Activated T-helper 1 cell treated with anti-CD3 and anti-CD28 coated beads, Interleukin-12 subunit alpha, Interleukin-12 subunit beta, Interleukin-2, Interleukin-4 antibody, amounts not matched to agents 30 ng/mL and 10 ng/mL and 1 ng/mL, durations not matched to agents 14 hours and 24 hours and 36 hours (primary cell): ENCODE measurements around the gene ASCC3. TPM values are rescaled to one million over a fixed set of nuclear protein-coding genes. Genes with fewer than 3 reads are reported as not detected.

Source experiments
- DNase-seq: peaks from one replicate; pipeline ENCODE4 v3.0.0; 2021; ENCODE audit warnings: low spot score
- H3K27ac Mint-ChIP-seq: one replicate; pipeline ENCODE4 v1.8.0; 2021; ENCODE audit warnings: mild to moderate bottlenecking, mixed read lengths
- H3K27me3 Mint-ChIP-seq: one replicate; pipeline ENCODE4 v1.8.0; 2022; ENCODE audit warnings: mild to moderate bottlenecking, moderate library complexity, mixed read lengths; ENCODE audit not compliant: insufficient read depth
- H3K36me3 Mint-ChIP-seq: one replicate; pipeline ENCODE4 v1.8.0; 2021; ENCODE audit warnings: low read depth, mixed read lengths
- H3K4me1 Mint-ChIP-seq: one replicate; pipeline ENCODE4 v1.8.0; 2021; ENCODE audit warnings: low read depth, mixed read lengths
- H3K4me3 Mint-ChIP-seq: one replicate; pipeline ENCODE4 v1.8.0; 2021; ENCODE audit warnings: mild to moderate bottlenecking, moderate library complexity, mixed read lengths
- H3K9me3 Mint-ChIP-seq: one replicate; pipeline ENCODE4 v1.8.0; 2021; ENCODE audit warnings: mixed read lengths
- intact Hi-C: fragments of 100-400 bp; cut with micrococcal nuclease; formaldehyde crosslinking; loops from one replicate; pipeline ENCODE4 v1.15.1; 2024
- total RNA-seq: library from RNA; stranded (reverse); gene quantifications from 2 replicates; pipeline ENCODE4 v1.2.3, GENCODE V29; 2022

ASCC3 gene
- total RNA-seq, 1 donor from 2014 or later, result 70.1 TPM

GRCh38 chr6:100475554-100476320 lies 405.4 kb downstream of the ASCC3 start:
- Mint-ChIP-seq H3K36me3 (no peaks in the 10 kb centered on the region), H3K9me3 (no peaks in the 10 kb centered on the region), H3K27ac (no peak overlapping the region), H3K4me1 (peaks cover 16% of the 10 kb centered on the region), H3K27me3 (peaks cover 21% of the 10 kb centered on the region), H3K4me3 (no peak overlapping the region)
- intact Hi-C loops, result loop anchor here (10.0 kb wide), 2 partner anchors 241 to 409 kb away; partner anchors contain the start of gene ASCC3
- no peak for DNase-seq

GRCh38 chr6:100473182-100473581 lies 407.9 kb downstream of the ASCC3 start:
- no peak for DNase-seq
- Mint-ChIP-seq H3K4me1 (peaks cover 16% of the 10 kb centered on the region), H3K4me3 (no peak overlapping the region), H3K9me3 (peaks cover 4% of the 10 kb centered on the region), H3K27ac (no peak overlapping the region), H3K36me3 (no peaks in the 10 kb centered on the region), H3K27me3 (peaks cover 38% of the 10 kb centered on the region)
- intact Hi-C loops, result loop anchor here (1.0 to 10.0 kb wide), 4 partner anchors 11 to 412 kb away; partner anchors contain the start of gene ASCC3

- no peak overlapping the region for H3K4me3 Mint-ChIP-seq
- H3K9me3 Mint-ChIP-seq, result peaks cover 7% of the 10 kb centered on the region
- peaks cover 16% of the 10 kb centered on the region for H3K4me1 Mint-ChIP-seq
- peaks cover 43% of the 10 kb centered on the region for H3K27me3 Mint-ChIP-seq
- intact Hi-C loops, result loop anchor here (1.0 to 10.0 kb wide), 4 partner anchors 10 to 412 kb away; partner anchors contain the start of gene ASCC3
- peak; percentile 41 for DNase-seq
- no peak overlapping the region for H3K27ac Mint-ChIP-seq
- no peaks in the 10 kb centered on the region for H3K36me3 Mint-ChIP-seq
Observed at GRCh38 chr6:100472674-100473073, 408.5 kb downstream of the ASCC3 start.

GRCh38 chr6:100470422-100471120 lies 410.6 kb downstream of the ASCC3 start:
- no peak for DNase-seq
- intact Hi-C loops, result loop anchor here (5.0 to 10.0 kb wide), 3 partner anchors 236 to 414 kb away; partner anchors contain the start of gene ASCC3
- Mint-ChIP-seq H3K4me3 (no peak overlapping the region), H3K36me3 (no peaks in the 10 kb centered on the region), H3K27ac (no peak overlapping the region), H3K4me1 (peaks cover 16% of the 10 kb centered on the region), H3K9me3 (peaks cover 19% of the 10 kb centered on the region), H3K27me3 (peaks cover 56% of the 10 kb centered on the region)

GRCh38 chr6:100469101-100469859 lies 411.8 kb downstream of the ASCC3 start:
- H3K4me1 Mint-ChIP-seq, result peaks cover 16% of the 10 kb centered on the region

GRCh38 chr6:100468016-100468622 lies 413.0 kb downstream of the ASCC3 start:
- Mint-ChIP-seq H3K36me3 (no peaks in the 10 kb centered on the region), H3K4me1 (peaks cover 8% of the 10 kb centered on the region), H3K27ac (no peak overlapping the region), H3K9me3 (peaks cover 19% of the 10 kb centered on the region), H3K27me3 (peaks cover 64% of the 10 kb centered on the region), H3K4me3 (no peak overlapping the region)
- intact Hi-C loops, result loop anchor here (1.0 to 5.0 kb wide), 2 partner anchors 9 to 934 kb away; no protein-coding TSS in a partner anchor
- no peak for DNase-seq

More at GRCh38 chr6:100469101-100469859, 411.8 kb downstream of the ASCC3 start:
- Mint-ChIP-seq H3K4me3 (no peak overlapping the region), H3K36me3 (no peaks in the 10 kb centered on the region), H3K27me3 (peaks cover 56% of the 10 kb centered on the region), H3K9me3 (peaks cover 19% of the 10 kb centered on the region), H3K27ac (no peak overlapping the region)
- intact Hi-C loops, result loop anchor here (1.0 to 5.0 kb wide), 2 partner anchors 15 to 933 kb away; no protein-coding TSS in a partner anchor
- no peak for DNase-seq

- peaks cover under 1% of the 10 kb centered on the region for H3K4me1 Mint-ChIP-seq
- peaks cover 19% of the 10 kb centered on the region for H3K9me3 Mint-ChIP-seq
- intact Hi-C loops, result loop anchor here (1.0 to 5.0 kb wide), 2 partner anchors 8 to 935 kb away; no protein-coding TSS in a partner anchor
- peak overlapping the region; percentile 44 for H3K27ac Mint-ChIP-seq
- DNase-seq, result no peak
- H3K4me3 Mint-ChIP-seq, result peak overlapping the region; percentile 19
- no peaks in the 10 kb centered on the region for H3K36me3 Mint-ChIP-seq
- H3K27me3 Mint-ChIP-seq, result peaks cover 70% of the 10 kb centered on the region
Observed at GRCh38 chr6:100467129-100468015, 413.8 kb downstream of the ASCC3 start.

GRCh38 chr6:100466410-100467128 lies 414.6 kb downstream of the ASCC3 start:
- Mint-ChIP-seq H3K27ac (peak overlapping the region; percentile 44), H3K9me3 (peaks cover 19% of the 10 kb centered on the region), H3K4me3 (no peak overlapping the region), H3K27me3 (peaks cover 76% of the 10 kb centered on the region), H3K4me1 (peaks cover 8% of the 10 kb centered on the region), H3K36me3 (no peaks in the 10 kb centered on the region)
- DNase-seq, result no peak
- intact Hi-C loops, result loop anchor here (1.0 to 5.0 kb wide), 2 partner anchors 20 to 936 kb away; no protein-coding TSS in a partner anchor

- no peak for DNase-seq
Observed at GRCh38 chr6:100465701-100466409, 415.3 kb downstream of the ASCC3 start.

GRCh38 chr6:100464903-100465700 lies 416.0 kb downstream of the ASCC3 start, which contains the start of gene SIM1:
SIM1 (minus strand) TSS chr6:100464921; CDS start chr6:100463468, 1,453 bp downstream.
- no peak for DNase-seq

More at GRCh38 chr6:100465701-100466409, 415.3 kb downstream of the ASCC3 start:
- no peak overlapping the region for H3K4me3 Mint-ChIP-seq
- peak overlapping the region; percentile 67 for H3K27ac Mint-ChIP-seq
- peaks cover 19% of the 10 kb centered on the region for H3K9me3 Mint-ChIP-seq
- peaks cover 81% of the 10 kb centered on the region for H3K27me3 Mint-ChIP-seq
- peaks cover 12% of the 10 kb centered on the region for H3K4me1 Mint-ChIP-seq
- H3K36me3 Mint-ChIP-seq, result no peaks in the 10 kb centered on the region
- intact Hi-C loops, result loop anchor here (1.0 to 5.0 kb wide), 3 partner anchors 10 to 936 kb away; no protein-coding TSS in a partner anchor

More at GRCh38 chr6:100464903-100465700, 416.0 kb downstream of the ASCC3 start, which contains the start of gene SIM1:
- H3K4me1 Mint-ChIP-seq, result peaks cover 12% of the 10 kb centered on the region
- intact Hi-C loops, result loop anchor here (1.0 to 5.0 kb wide), 2 partner anchors 9 to 937 kb away; no protein-coding TSS in a partner anchor
- H3K4me3 Mint-ChIP-seq, result no peak within 1 kb of the TSS
- H3K27me3 Mint-ChIP-seq, result peaks cover 84% of the 10 kb centered on the region
- peaks cover 19% of the 10 kb centered on the region for H3K9me3 Mint-ChIP-seq
- peak within 1 kb of the TSS; percentile 67 for H3K27ac Mint-ChIP-seq
- H3K36me3 Mint-ChIP-seq, result no peaks in the 10 kb centered on the region
